GM21367 (cell line): Measurements from ENCODE around the gene SPIRE1.
A peak's percentile ranks its signal among the peaks of the same experiment; 100 is the strongest.
"Not testable (repeated sequence)": the region's sequence is repeated elsewhere in the genome, so short reads cannot be mapped to it uniquely, and the experiment has no call there.

ENCODE experiments used
- ATAC-seq: cut with Tn5 transposase; IDR thresholded peaks from one replicate; pipeline ENCODE4 v1.9.1; 2021; ENCODE audit not compliant: unreplicated experiment

The SPIRE1 gene

GRCh38 chr18:12423393-12423792 lies 234.5 kb downstream of the SPIRE1 start:
- no peak for ATAC-seq

GRCh38 chr18:12422936-12423335 lies 235.0 kb downstream of the SPIRE1 start:
- ATAC-seq: no peak

GRCh38 chr18:12421732-12422131 lies 236.2 kb downstream of the SPIRE1 start:
- no peak for ATAC-seq

- ATAC-seq: no peak
Observed at GRCh38 chr18:12420821-12421421, 237.0 kb downstream of the SPIRE1 start.

GRCh38 chr18:12417687-12418086 lies 240.2 kb downstream of the SPIRE1 start:
- no peak for ATAC-seq

GRCh38 chr18:12416098-12416729 lies 241.7 kb downstream of the SPIRE1 start:
- ATAC-seq: no peak

GRCh38 chr18:12411456-12411855 lies 246.5 kb downstream of the SPIRE1 start:
- ATAC-seq: no peak

GRCh38 chr18:12410747-12411146 lies 247.2 kb downstream of the SPIRE1 start:
- ATAC-seq: not testable (repeated sequence)

GRCh38 chr18:12410081-12410481 lies 247.8 kb downstream of the SPIRE1 start:
- ATAC-seq: no peak

- ATAC-seq: no peak
Observed at GRCh38 chr18:12409469-12409868, 248.4 kb downstream of the SPIRE1 start.

- peak; percentile 6 for ATAC-seq
Observed at GRCh38 chr18:12408247-12408869, 249.5 kb downstream of the SPIRE1 start.

- ATAC-seq: no peak
Observed at GRCh38 chr18:12406371-12407111, 251.4 kb downstream of the SPIRE1 start.

- ATAC-seq: no peak
Observed at GRCh38 chr18:12405066-12405465, 252.8 kb downstream of the SPIRE1 start.

GRCh38 chr18:12403601-12404506 lies 254.1 kb downstream of the SPIRE1 start:
- ATAC-seq: no peak

GRCh38 chr18:12401881-12402280 lies 256.0 kb downstream of the SPIRE1 start:
- ATAC-seq: no peak

- no peak for ATAC-seq
Observed at GRCh38 chr18:12399231-12399630, 258.7 kb downstream of the SPIRE1 start.

GRCh38 chr18:12398625-12399024 lies 259.3 kb downstream of the SPIRE1 start:
- ATAC-seq: no peak

GRCh38 chr18:12397793-12398192 lies 260.1 kb downstream of the SPIRE1 start:
- ATAC-seq: no peak

- no peak for ATAC-seq
Observed at GRCh38 chr18:12397254-12397653, 260.7 kb downstream of the SPIRE1 start.
